NT2/D1 (cell line): ENCODE results near the gene FHOD3.

Experiments used
- SUZ12 ChIP-seq: IDR thresholded peaks from 2 replicates; pipeline ENCODE4 v1.6.1; 2011; ENCODE audit not compliant: insufficient read length, insufficient read depth; ENCODE audit errors: extremely low read depth
- YY1 ChIP-seq: IDR thresholded peaks from 2 replicates; pipeline ENCODE4 v1.6.1; 2011; ENCODE audit not compliant: insufficient read length, insufficient read depth
- ZNF274 ChIP-seq: IDR thresholded peaks from 2 replicates; pipeline ENCODE4 v1.6.1; 2011; ENCODE audit warnings: mild to moderate bottlenecking, low read depth, low read length

DNA sequence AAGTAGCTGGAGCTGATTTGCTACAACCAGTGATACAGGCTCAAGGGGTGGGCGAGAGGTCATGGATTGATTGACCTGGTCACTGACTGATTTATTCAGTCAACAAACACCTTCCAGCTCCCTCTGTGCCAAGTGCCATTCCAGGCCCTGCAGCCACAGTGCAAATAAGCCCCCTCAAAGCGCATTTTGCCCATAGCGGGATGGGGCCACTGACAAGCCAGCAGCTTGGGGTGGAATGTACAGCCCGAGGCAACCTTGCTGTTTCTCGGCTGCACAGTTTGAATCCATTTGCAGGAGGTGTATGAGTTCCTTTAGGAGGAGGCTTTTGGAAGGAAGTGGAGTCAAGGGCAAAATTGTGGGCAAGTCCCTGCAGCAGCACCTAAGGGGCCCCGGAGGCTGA, 296.1 kb downstream of the FHOD3 start:
- TF ChIP-seq YY1 (no peak), ZNF274 (no peak), SUZ12 (no peak)
